SK-N-SH (cell line): ENCODE measurements around the gene CFAP58. TPM values are rescaled to one million over a fixed set of nuclear protein-coding genes. Genes with fewer than 3 reads are reported as not detected.

Experiments
- CTCF ChIA-PET: fragments of 300-600, 350-600 bp; formaldehyde crosslinking; extraction: SDS; loops from one replicate; lab custom pipeline; 2021; lab: Yijun Ruan, JAX
- POLR2A ChIA-PET: fragments of 350-600 bp; sonication (Branson Sonifier 250); formaldehyde crosslinking; extraction: SDS; loops from one replicate; lab custom pipeline; 2020; ENCODE audit warnings: antibody characterized with exemption, inconsistent platforms; lab: Yijun Ruan, JAX
- DNase-seq: peaks from one replicate; pipeline ENCODE4 v3.0.0; 2012
- H2AFZ ChIP-seq: fragments of 200-600 bp; sonication (generic); 2 replicates; pipeline ENCODE4 v1.8.1; 2016; ENCODE audit warnings: antibody characterized with exemption, mild to moderate bottlenecking, low read depth
- H3F3A ChIP-seq: fragments of 200-600 bp; sonication (generic); replicated peaks from 2 replicates; pipeline ENCODE3; 2016; ENCODE audit warnings: antibody characterized with exemption, mild to moderate bottlenecking; ENCODE audit not compliant: insufficient read depth
- H3K27ac ChIP-seq, 2 experiments: fragments of 200-500 bp in 1 of 2; fragments of 200-600 bp in 1 of 2; sonication (Bioruptor generic) in 1 of 2; sonication (generic), shearing (Covaris generic) in 1 of 2; 2 replicates each; pipeline versions ENCODE4 v1.5.1 to v1.6.1; 2014 to 2016; ENCODE audit warnings: low read depth in 2 of 2, inconsistent platforms in 1 of 2, low read length in 1 of 2, mild to moderate bottlenecking in 1 of 2, mixed read lengths in 1 of 2
- H3K27me3 ChIP-seq: fragments of 200-600 bp; sonication (generic), shearing (Covaris generic); 2 replicates; pipeline ENCODE4 v1.6.1; 2016; ENCODE audit warnings: mixed run types; ENCODE audit not compliant: insufficient read depth
- H3K36me3 ChIP-seq, 2 experiments: fragments of 200-500 bp in 1 of 2; fragments of 200-600 bp in 1 of 2; sonication (Bioruptor generic) in 1 of 2; sonication (generic) in 1 of 2; replicated peaks in 1 of 2; 2 replicates each; pipeline versions ENCODE3 to v1.5.1; 2014 to 2016; ENCODE audit warnings: low read length in 1 of 2, mild to moderate bottlenecking in 1 of 2; ENCODE audit not compliant: insufficient read depth in 2 of 2, control insufficient read depth in 1 of 2
- H3K4me1 ChIP-seq, 2 experiments: fragments of 200-500 bp in 1 of 2; fragments of 200-600 bp in 1 of 2; sonication (Bioruptor generic) in 1 of 2; sonication (generic), shearing (Covaris generic) in 1 of 2; 2 replicates each; pipeline versions ENCODE4 v1.5.1 to v1.6.1; 2014 to 2016; ENCODE audit warnings: low read depth in 1 of 2, low read length in 1 of 2, mixed run types in 1 of 2; ENCODE audit not compliant: insufficient read depth in 2 of 2, control insufficient read depth in 1 of 2
- H3K4me2 ChIP-seq: fragments of 200-600 bp; sonication (generic), shearing (Covaris generic); 2 replicates; pipeline ENCODE4 v1.6.1; 2017; ENCODE audit warnings: mixed run types
- H3K4me3 ChIP-seq, 2 experiments: fragments of 200-500 bp in 1 of 2; fragments of 200-600 bp in 1 of 2; sonication (Bioruptor generic) in 1 of 2; sonication (generic), shearing (Covaris generic) in 1 of 2; 2 replicates each; pipeline versions ENCODE4 v1.5.1 to v1.8.1; 2014 to 2016; ENCODE audit warnings: low read depth in 2 of 2, inconsistent platforms in 1 of 2, low read length in 1 of 2, mild to moderate bottlenecking in 1 of 2, mixed read lengths in 1 of 2, moderate library complexity in 1 of 2
- H3K79me2 ChIP-seq: fragments of 200-600 bp; sonication (generic); 2 replicates; pipeline ENCODE4 v1.8.1; 2017; ENCODE audit warnings: mild to moderate bottlenecking; ENCODE audit not compliant: insufficient read depth
- H3K9ac ChIP-seq: fragments of 200-600 bp; sonication (generic); 2 replicates; pipeline ENCODE4 v1.6.1; 2017; ENCODE audit warnings: mixed run types
- H3K9me2 ChIP-seq: fragments of 200-600 bp; sonication (generic); 2 replicates; pipeline ENCODE4 v1.6.1; 2017; ENCODE audit warnings: mixed run types
- H3K9me3 ChIP-seq: fragments of 200-600 bp; sonication (generic); 2 replicates; pipeline ENCODE4 v1.6.1; 2017; ENCODE audit warnings: mixed run types, mild to moderate bottlenecking, moderate library complexity
- H4K20me1 ChIP-seq: fragments of 200-600 bp; sonication (generic); 2 replicates; pipeline ENCODE4 v1.6.1; 2017; ENCODE audit warnings: mild to moderate bottlenecking, mixed run types; ENCODE audit not compliant: insufficient read depth
- CHD2 ChIP-seq: fragments of 150-350 bp; IDR thresholded peaks from 2 replicates; pipeline ENCODE4 v1.6.1; 2018; ENCODE audit warnings: low read length; ENCODE audit not compliant: partially characterized antibody
- CTCF ChIP-seq: fragments of 200-600 bp; sonication (generic); IDR thresholded peaks from 2 replicates; pipeline ENCODE4 v1.6.1; 2017; ENCODE audit warnings: antibody characterized with exemption, mild to moderate bottlenecking, moderate library complexity
- ELF1 ChIP-seq: IDR thresholded peaks from 2 replicates; pipeline ENCODE4 v1.4.0; 2012
- FOXJ3 ChIP-seq: sonication (generic); formaldehyde crosslinking; IDR thresholded peaks from 2 replicates; pipeline ENCODE4 v1.5.1; 2020; ENCODE audit warnings: mild to moderate bottlenecking, missing genetic modification reagents
- GATA2 ChIP-seq: sonication (generic); formaldehyde crosslinking; IDR thresholded peaks from 2 replicates; pipeline ENCODE4 v1.5.0; 2020; ENCODE audit warnings: mild to moderate bottlenecking, missing genetic modification reagents
- MEF2A ChIP-seq: IDR thresholded peaks from 2 replicates; pipeline ENCODE4 v1.4.0; 2012; ENCODE audit warnings: low read depth, borderline replicate concordance
- PBX3 ChIP-seq: IDR thresholded peaks from 2 replicates; pipeline ENCODE4; 2012
- POLR2AphosphoS5 ChIP-seq: IDR thresholded peaks from 2 replicates; pipeline ENCODE4 v1.6.1; 2012; ENCODE audit warnings: low read depth, low read length
- RAD21 ChIP-seq: IDR thresholded peaks from 2 replicates; pipeline ENCODE4 v1.6.1; 2012; ENCODE audit warnings: mild to moderate bottlenecking, low read length
- RCOR1 ChIP-seq: fragments of 150-350 bp; IDR thresholded peaks from 2 replicates; pipeline ENCODE4 v1.6.1; 2017; ENCODE audit warnings: antibody characterized with exemption, low read length
- RFX5 ChIP-seq: IDR thresholded peaks from 2 replicates; pipeline ENCODE4 v1.6.1; 2012; ENCODE audit warnings: mild to moderate bottlenecking, improper control_type of control experiment, low read length
- RXRA ChIP-seq: IDR thresholded peaks from 2 replicates; pipeline ENCODE4 v1.4.0; 2012; ENCODE audit warnings: low read depth, mild to moderate bottlenecking, borderline replicate concordance
- SIN3A ChIP-seq: IDR thresholded peaks from 2 replicates; pipeline ENCODE4 v1.6.1; 2012; ENCODE audit warnings: low read depth, mild to moderate bottlenecking, low read length, moderate library complexity, borderline replicate concordance
- SMC3 ChIP-seq: IDR thresholded peaks from 2 replicates; pipeline ENCODE4 v1.6.1; 2012; ENCODE audit warnings: low read depth, low read length, improper control_type of control experiment
- TAF1 ChIP-seq: IDR thresholded peaks from 2 replicates; pipeline ENCODE4 v1.6.1; 2012; ENCODE audit warnings: low read depth, mild to moderate bottlenecking, low read length, moderate library complexity, borderline replicate concordance
- TEAD4 ChIP-seq: IDR thresholded peaks from 2 replicates; pipeline ENCODE4 v1.4.0; 2012; ENCODE audit warnings: mild to moderate bottlenecking, borderline replicate concordance; ENCODE audit not compliant: insufficient read depth
- USF1 ChIP-seq: IDR thresholded peaks from 2 replicates; pipeline ENCODE4 v1.4.0; 2012; ENCODE audit warnings: low read depth, borderline replicate concordance
- USF2 ChIP-seq: fragments of 150-350 bp; IDR thresholded peaks from 2 replicates; pipeline ENCODE4 v1.6.1; 2017; ENCODE audit warnings: antibody characterized with exemption, low read length, low read depth, borderline replicate concordance
- YY1 ChIP-seq: IDR thresholded peaks from 2 replicates; pipeline ENCODE4 v1.4.0; 2012; ENCODE audit warnings: low read depth, mild to moderate bottlenecking
- WGBS: methylation state at CpG from one replicate; pipeline ENCODE4 v1.1.6; 2017; ENCODE audit warnings: low lambda C conversion rate; 5-methylcytosine and 5-hydroxymethylcytosine counted together
- polyA plus RNA-seq, 3 experiments: library from polyadenylated mRNA; depleted of rRNA; stranded (reverse); fragments of >200 nt; gene quantifications; 2 replicates each; pipeline ENCODE4 v1.2.3, GENCODE V29; 2012

Gene CFAP58
- polyA plus RNA-seq, 1 of the 3 experiments (the other 2 are of a cell fraction) = 0.38 TPM

GRCh38 chr10:104318810-104319741 is 34.6 kb upstream of the CFAP58 start:
- no peaks in the 10 kb centered on the region for H3K27me3 ChIP-seq
- ChIA-PET POLR2A (no interaction called here), CTCF (interaction anchor here (0.7 to 3.0 kb wide), 9 partner anchors 10 to 35 kb away, joined by 3 to 12 read pairs (median 4); partner anchors contain the start of gene CFAP58)
- DNase-seq = no peak
- no peak overlapping the region for H3K27ac ChIP-seq
- H3F3A ChIP-seq = no peaks in the 10 kb centered on the region
- H3K36me3 ChIP-seq = peaks cover 11 to 17% of the 10 kb centered on the region in 2 experiments
- 98% methylated on average over 15 of the region's 19 CpGs for WGBS
- H3K4me3 ChIP-seq = no peak overlapping the region
- H2AFZ ChIP-seq = no peak overlapping the region
- no peak overlapping the region for H3K9ac ChIP-seq
- H3K4me1 ChIP-seq = peaks cover 26 to 40% of the 10 kb centered on the region in 2 experiments; a peak in 2 of 4 replicates
- no peaks in the 10 kb centered on the region for H3K9me2 ChIP-seq
- H3K9me3 ChIP-seq = no peaks in the 10 kb centered on the region
- H4K20me1 ChIP-seq = peaks cover 67% of the 10 kb centered on the region
- H3K4me2 ChIP-seq = no peak overlapping the region
- TF ChIP-seq RCOR1 (no peak), TEAD4 (no peak), RAD21 (no peak), POLR2AphosphoS5 (no peak), MEF2A (no peak), YY1 (no peak), GATA2 (no peak), FOXJ3 (no peak), CTCF (no peak), TAF1 (no peak), RFX5 (no peak), SMC3 (no peak), PBX3 (no peak)
- peaks cover 99% of the 10 kb centered on the region for H3K79me2 ChIP-seq

GRCh38 chr10:104321226-104321625 is 32.4 kb upstream of the CFAP58 start:
- CTCF ChIA-PET = interaction anchor here (0.6 to 3.0 kb wide), 11 partner anchors 9 to 301 kb away, joined by 3 to 18 read pairs (median 6); partner anchors contain the start of genes CFAP58 and ITPRIP
- Histone ChIP-seq H2AFZ (no peak overlapping the region), H3F3A (no peaks in the 10 kb centered on the region), H3K36me3 (peaks cover 0 to 13% of the 10 kb centered on the region in 2 experiments), H3K4me3 (no peak overlapping the region), H3K9ac (no peak overlapping the region), H3K27me3 (no peaks in the 10 kb centered on the region), H3K4me1 (peaks cover 26 to 47% of the 10 kb centered on the region in 2 experiments; a peak in 2 of 4 replicates), H4K20me1 (peaks cover 61% of the 10 kb centered on the region), H3K27ac (no peak overlapping the region), H3K4me2 (no peak overlapping the region), H3K79me2 (peaks cover 100% of the 10 kb centered on the region), H3K9me2 (no peaks in the 10 kb centered on the region), H3K9me3 (no peaks in the 10 kb centered on the region)
- WGBS = 100% methylated on average over 1 of the region's 6 CpGs
- DNase-seq = no peak
- POLR2A ChIA-PET = no interaction called here
- no peak for TF ChIP-seq SIN3A
- TF ChIP-seq RXRA = no peak
- no peak for TF ChIP-seq MEF2A
- no peak for TF ChIP-seq USF1
- no peak for TF ChIP-seq ELF1
- TF ChIP-seq CHD2 = no peak
- no peak for TF ChIP-seq FOXJ3
- TF ChIP-seq USF2 = no peak
- no peak for TF ChIP-seq TAF1
